Gastrocnemius medialis (tissue), 4 donors: Measurements from ENCODE around the gene SCN9A. TPM values are rescaled to one million over a fixed set of nuclear protein-coding genes. Genes with fewer than 3 reads are reported as not detected.

Source experiments
- ATAC-seq, 2 donors: fragments of 150-250 bp; one replicate each; pipeline ENCODE4 v1.9.1; 2016
- DNase-seq, 2 donors: peaks; one replicate each; pipeline ENCODE4 v3.0.0-alpha.2; 2019
- H3K27ac ChIP-seq, 4 donors: fragments of 200-600 bp; sonication (generic); 1 replicate in 1 of 4; 2 replicates in 3 of 4; pipeline ENCODE4 v1.5.1; 2016 to 2018; ENCODE audit warnings: mild to moderate bottlenecking in 2 of 4, moderate library complexity in 1 of 4
- H3K27me3 ChIP-seq, 3 donors: fragments of 200-600 bp; sonication (generic) in 2 of 3; 1 replicate in 1 of 3; 2 replicates in 2 of 3; pipeline versions ENCODE4 v1.5.1 to v1.6.0; 2016 to 2019; ENCODE audit warnings: mild to moderate bottlenecking in 1 of 3, moderate library complexity in 1 of 3
- H3K36me3 ChIP-seq, 2 donors: fragments of 200-600 bp; sonication (generic) in 1 of 2; one replicate each; pipeline ENCODE4 v1.5.1; 2017 to 2018
- H3K4me1 ChIP-seq, 2 donors: fragments of 200-600 bp; sonication (generic) in 1 of 2; one replicate each; pipeline ENCODE4 v1.5.1; 2016 to 2017; ENCODE audit warnings: mild to moderate bottlenecking in 2 of 2
- H3K4me3 ChIP-seq, 4 donors: fragments of 200-600 bp; sonication (generic) in 3 of 4; 1 replicate in 1 of 4; 2 replicates in 3 of 4; pipeline ENCODE4 v1.5.1; 2016 to 2019; ENCODE audit warnings: mild to moderate bottlenecking in 2 of 4
- H3K9me3 ChIP-seq, 3 donors: fragments of 200-600 bp; sonication (generic) in 2 of 3; 1 replicate in 1 of 3; 2 replicates in 2 of 3; pipeline ENCODE4 v1.5.1; 2016 to 2019
- POLR2A ChIP-seq, 2 donors: fragments of 450-650 bp; IDR thresholded peaks; one replicate each; pipeline ENCODE4 v1.6.1; 2017; ENCODE audit warnings: antibody characterized with exemption in 2 of 2, mild to moderate bottlenecking in 2 of 2, moderate library complexity in 2 of 2
- in situ Hi-C, 4 donors: fragments of 200-750 bp; cut with MboI; loops; one replicate each; pipeline versions ENCODE4 v1.15.0 to v1.8.0; 2017; ENCODE audit warnings: low sequenced_read_pairs in 4 of 4
- intact Hi-C: fragments of 100-400 bp; cut with DNase I; formaldehyde crosslinking; loops from one replicate; pipeline ENCODE4 v1.15.1; 2023; ENCODE audit warnings: low total_unique reads
- total RNA-seq, 4 donors: library from RNA; depleted of rRNA; stranded (reverse); fragments of >200 nt; gene quantifications; one replicate each; pipeline versions ENCODE4 v1.1.0 to v1.2.3, GENCODE V29; 2016
- TF ChIP-seq, protein P1 (sequence below), 5 experiments: fragments of 450-650 bp in 3 of 5; fragments of 200-600 bp in 2 of 5; sonication (generic) in 2 of 5; IDR thresholded peaks in 4 of 5; conservative IDR thresholded peaks in 1 of 5; 1 replicate in 4 of 5; 2 replicates in 1 of 5; pipeline ENCODE4 v1.5.1; 2016 to 2019; ENCODE audit warnings: antibody characterized with exemption in 5 of 5, mild to moderate bottlenecking in 3 of 5, moderate library complexity in 3 of 5

SCN9A gene
- total RNA-seq, 4 donors from 2014 or later = 0.10 to 1.1 (median 0.49) TPM

DNA sequence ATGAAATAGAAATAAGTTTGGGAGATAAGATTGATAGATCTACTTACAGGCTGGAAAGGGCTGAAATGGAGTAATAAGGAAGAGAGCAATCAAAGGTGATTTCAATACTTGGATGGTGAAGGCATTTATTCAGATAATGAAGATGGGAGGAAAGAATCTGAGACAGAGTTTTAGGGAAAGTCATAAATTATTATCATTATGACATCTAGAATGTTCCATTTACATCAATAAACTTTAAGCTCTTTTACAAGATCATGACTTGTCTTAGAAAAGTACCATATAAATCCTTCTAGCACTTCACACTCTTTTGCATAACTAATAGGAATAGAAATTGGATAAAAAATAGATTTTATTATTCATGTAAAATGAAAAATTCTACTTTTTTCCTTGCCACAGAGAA is 2.2 kb downstream of the SCN9A start:
- Histone ChIP-seq H3K4me1 (peaks cover 7 to 16% of the 10 kb centered on the region in 2 donors), H3K9me3 (no peaks in the 10 kb centered on the region), H3K27ac (no peak overlapping the region), H3K27me3 (no peaks in the 10 kb centered on the region), H3K36me3 (no peaks in the 10 kb centered on the region), H3K4me3 (no peak overlapping the region)
- ATAC-seq (no peak), DNase-seq (no peak)
- in situ Hi-C loops (no loop called here), intact Hi-C loops (no loop called here)
- TF ChIP-seq POLR2A (IDR thresholded peaks at IDR 0.05) = no peak
- TF ChIP-seq, protein P1, sequence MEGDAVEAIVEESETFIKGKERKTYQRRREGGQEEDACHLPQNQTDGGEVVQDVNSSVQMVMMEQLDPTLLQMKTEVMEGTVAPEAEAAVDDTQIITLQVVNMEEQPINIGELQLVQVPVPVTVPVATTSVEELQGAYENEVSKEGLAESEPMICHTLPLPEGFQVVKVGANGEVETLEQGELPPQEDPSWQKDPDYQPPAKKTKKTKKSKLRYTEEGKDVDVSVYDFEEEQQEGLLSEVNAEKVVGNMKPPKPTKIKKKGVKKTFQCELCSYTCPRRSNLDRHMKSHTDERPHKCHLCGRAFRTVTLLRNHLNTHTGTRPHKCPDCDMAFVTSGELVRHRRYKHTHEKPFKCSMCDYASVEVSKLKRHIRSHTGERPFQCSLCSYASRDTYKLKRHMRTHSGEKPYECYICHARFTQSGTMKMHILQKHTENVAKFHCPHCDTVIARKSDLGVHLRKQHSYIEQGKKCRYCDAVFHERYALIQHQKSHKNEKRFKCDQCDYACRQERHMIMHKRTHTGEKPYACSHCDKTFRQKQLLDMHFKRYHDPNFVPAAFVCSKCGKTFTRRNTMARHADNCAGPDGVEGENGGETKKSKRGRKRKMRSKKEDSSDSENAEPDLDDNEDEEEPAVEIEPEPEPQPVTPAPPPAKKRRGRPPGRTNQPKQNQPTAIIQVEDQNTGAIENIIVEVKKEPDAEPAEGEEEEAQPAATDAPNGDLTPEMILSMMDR (IDR thresholded peaks at IDR 0.05 in 4 of 5, conservative IDR thresholded peaks at IDR 0.05 in 1 of 5) = no peak

DNA sequence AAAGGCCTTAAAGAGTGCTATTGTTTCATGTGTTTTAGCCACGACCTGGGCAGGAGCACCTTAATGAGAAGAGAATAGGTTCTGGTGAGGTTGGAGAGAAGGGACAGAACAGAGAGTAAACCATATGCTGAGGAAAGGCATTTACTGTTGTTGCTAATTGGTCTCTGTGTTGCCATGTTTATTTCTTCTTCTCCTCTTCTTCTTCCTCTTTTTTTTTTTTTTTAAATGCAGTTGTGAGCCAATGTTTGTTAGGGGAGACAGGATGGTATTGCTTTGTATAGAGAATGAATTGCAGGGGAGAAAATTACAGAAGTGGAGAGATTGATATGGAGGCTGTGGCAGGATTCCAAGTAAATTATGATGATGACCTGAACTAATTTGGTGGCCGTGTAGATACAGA is 2.6 kb downstream of the SCN9A start:
- intact Hi-C loops (no loop called here), in situ Hi-C loops (no loop called here)
- DNase-seq (no peak), ATAC-seq (no peak)
- no peaks in the 10 kb centered on the region for H3K9me3 ChIP-seq
- H3K27me3 ChIP-seq = no peaks in the 10 kb centered on the region
- no peaks in the 10 kb centered on the region for H3K36me3 ChIP-seq
- TF ChIP-seq, protein P1 (IDR thresholded peaks at IDR 0.05 in 4 of 5, conservative IDR thresholded peaks at IDR 0.05 in 1 of 5) = no peak
- no peak for TF ChIP-seq POLR2A (IDR thresholded peaks at IDR 0.05)
- no peak overlapping the region for H3K4me3 ChIP-seq
- H3K27ac ChIP-seq = no peak overlapping the region
- peaks cover 7 to 16% of the 10 kb centered on the region in 2 donors for H3K4me1 ChIP-seq

DNA sequence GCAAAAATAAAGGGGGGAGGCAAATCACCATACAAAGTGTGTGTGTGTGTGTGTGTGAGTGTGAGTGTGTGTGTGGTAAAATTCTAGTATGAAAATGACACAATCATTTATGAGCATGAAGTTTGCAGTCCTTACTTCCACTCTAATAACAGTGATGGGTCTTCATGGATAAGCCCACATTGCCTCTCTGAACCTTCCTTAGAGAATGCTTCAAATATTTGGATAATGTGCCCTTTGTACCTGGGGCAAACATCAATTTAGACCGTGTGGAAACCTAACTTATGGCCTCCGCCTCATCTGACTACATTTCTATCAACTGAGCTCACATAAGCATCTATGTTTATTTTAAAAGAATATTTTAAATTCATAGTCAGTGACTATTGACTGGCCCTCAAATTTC is 3.7 kb downstream of the SCN9A start:
- Histone ChIP-seq H3K27me3 (no peaks in the 10 kb centered on the region), H3K4me3 (no peak overlapping the region), H3K9me3 (no peaks in the 10 kb centered on the region), H3K27ac (no peak overlapping the region), H3K36me3 (no peaks in the 10 kb centered on the region), H3K4me1 (peaks cover 7 to 16% of the 10 kb centered on the region in 2 donors)
- in situ Hi-C loops (no loop called here), intact Hi-C loops (no loop called here)
- no peak for ATAC-seq
- no peak for TF ChIP-seq POLR2A (IDR thresholded peaks at IDR 0.05)
- TF ChIP-seq, protein P1 (IDR thresholded peaks at IDR 0.05 in 4 of 5, conservative IDR thresholded peaks at IDR 0.05 in 1 of 5) = no peak
- no peak for DNase-seq

DNA sequence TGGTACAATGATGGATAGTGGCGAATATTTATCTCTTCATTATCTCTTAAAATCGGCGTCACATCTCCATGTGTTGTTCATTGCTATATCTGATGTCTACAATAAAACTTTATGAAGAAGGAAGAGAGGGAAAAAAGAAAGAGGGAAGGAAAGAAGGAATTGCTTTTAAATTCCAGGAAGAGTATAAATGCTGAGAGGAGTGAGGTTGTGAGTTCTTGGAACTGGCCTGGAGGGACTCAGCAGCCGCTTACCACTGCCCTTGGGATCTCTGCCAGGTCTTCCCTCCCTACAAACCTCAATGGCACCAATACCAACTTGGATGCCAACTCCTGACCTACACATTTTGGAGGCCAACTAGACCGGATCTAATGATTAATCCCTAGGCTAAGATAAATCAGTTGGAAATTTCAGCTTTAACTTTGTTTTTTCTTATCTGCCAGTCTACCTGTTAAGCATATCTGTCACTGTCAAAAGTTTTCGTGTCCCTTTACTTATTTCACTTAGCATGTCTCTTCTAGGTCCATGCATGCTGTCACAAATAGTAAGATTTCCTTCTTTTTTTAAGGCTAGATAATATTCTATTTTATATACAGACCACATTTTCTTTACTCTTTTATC is 9.8 kb downstream of the SCN9A start:
- Histone ChIP-seq H3K9me3 (no peaks in the 10 kb centered on the region), H3K4me3 (no peak overlapping the region), H3K27ac (no peak overlapping the region), H3K4me1 (no peaks in the 10 kb centered on the region), H3K36me3 (no peaks in the 10 kb centered on the region), H3K27me3 (no peaks in the 10 kb centered on the region)
- TF ChIP-seq POLR2A (IDR thresholded peaks at IDR 0.05) = no peak
- TF ChIP-seq, protein P1 (IDR thresholded peaks at IDR 0.05 in 4 of 5, conservative IDR thresholded peaks at IDR 0.05 in 1 of 5) = no peak
- DNase-seq (no peak), ATAC-seq (no peak)
- in situ Hi-C loops (no loop called here), intact Hi-C loops (no loop called here)

DNA sequence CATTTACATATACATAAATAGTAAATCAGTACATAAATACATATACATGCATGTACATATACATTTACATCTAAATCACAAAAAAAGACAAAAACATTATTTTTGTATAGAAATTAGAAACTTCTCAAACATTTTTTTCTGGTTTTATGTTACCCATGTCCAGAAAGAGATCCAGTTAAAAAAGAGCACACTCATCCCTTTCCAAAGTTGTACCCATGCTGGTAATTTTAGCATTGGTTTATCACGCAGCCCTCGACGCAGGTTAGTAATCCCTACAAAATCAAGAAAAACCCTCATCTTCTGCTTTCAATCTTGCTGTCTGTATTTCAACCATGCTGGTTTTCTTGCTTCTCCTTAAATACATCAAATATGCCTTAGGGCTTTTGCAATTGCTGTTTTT is 10.5 kb downstream of the SCN9A start:
- intact Hi-C loops = no loop called here
- in situ Hi-C loops = no loop called here
- no peaks in the 10 kb centered on the region for H3K36me3 ChIP-seq

More for the DNA sequence above, 10.5 kb downstream of the SCN9A start:
- no peak for TF ChIP-seq POLR2A (IDR thresholded peaks at IDR 0.05)
- TF ChIP-seq, protein P1 (IDR thresholded peaks at IDR 0.05 in 4 of 5, conservative IDR thresholded peaks at IDR 0.05 in 1 of 5) = no peak
- Histone ChIP-seq H3K4me3 (no peak overlapping the region), H3K27me3 (no peaks in the 10 kb centered on the region), H3K27ac (no peak overlapping the region), H3K9me3 (no peaks in the 10 kb centered on the region), H3K4me1 (no peaks in the 10 kb centered on the region)
- ATAC-seq (no peak), DNase-seq (no peak)
